Immature natural killer cell (primary cell): ENCODE measurements around the gene AKAP13. TPM values are rescaled to one million over a fixed set of nuclear protein-coding genes. Genes with fewer than 3 reads are reported as not detected.

Experiments
- DNase-seq, 3 donors: peaks; one replicate each; pipeline ENCODE4 v3.0.0; 2022; ENCODE audit warnings: mixed read lengths in 1 of 3
- H3K27ac Mint-ChIP-seq, 6 donors: one replicate each; pipeline ENCODE4 v1.8.0; 2020; ENCODE audit warnings: mixed read lengths in 6 of 6, mild to moderate bottlenecking in 5 of 6, inconsistent platforms in 4 of 6, moderate library complexity in 3 of 6
- H3K27me3 Mint-ChIP-seq, 3 donors: one replicate each; pipeline ENCODE4 v1.8.0; 2020 to 2021; ENCODE audit warnings: low read depth in 3 of 3, mild to moderate bottlenecking in 3 of 3, mixed read lengths in 3 of 3, moderate library complexity in 3 of 3, inconsistent platforms in 1 of 3
- H3K36me3 Mint-ChIP-seq, 3 donors: one replicate each; pipeline ENCODE4 v1.8.0; 2020; ENCODE audit warnings: mixed read lengths in 3 of 3, inconsistent platforms in 2 of 3, mild to moderate bottlenecking in 2 of 3
- H3K4me1 Mint-ChIP-seq, 2 donors: one replicate each; pipeline ENCODE4 v1.8.0; 2020; ENCODE audit warnings: inconsistent platforms in 2 of 2, mild to moderate bottlenecking in 2 of 2, mixed read lengths in 2 of 2, moderate library complexity in 1 of 2
- H3K4me3 Mint-ChIP-seq, 5 donors: one replicate each; pipeline ENCODE4 v1.8.0; 2020; ENCODE audit warnings: mild to moderate bottlenecking in 5 of 5, mixed read lengths in 5 of 5, inconsistent platforms in 3 of 5, moderate library complexity in 3 of 5
- H3K9me3 Mint-ChIP-seq, 6 donors: one replicate each; pipeline ENCODE4 v1.8.0; 2020; ENCODE audit warnings: mild to moderate bottlenecking in 6 of 6, mixed read lengths in 6 of 6, inconsistent platforms in 4 of 6, moderate library complexity in 3 of 6
- polyA plus RNA-seq, 3 donors: library from polyadenylated mRNA; unstranded; fragments of 300-500 nt; fragmentation: Illumina TruSeq; gene quantifications; one replicate each; pipeline ENCODE4 v1.2.3, GENCODE V29; 2021

The AKAP13 gene
- polyA plus RNA-seq, 3 donors from 2014 or later, result 104 to 327 (median 112) TPM

DNA sequence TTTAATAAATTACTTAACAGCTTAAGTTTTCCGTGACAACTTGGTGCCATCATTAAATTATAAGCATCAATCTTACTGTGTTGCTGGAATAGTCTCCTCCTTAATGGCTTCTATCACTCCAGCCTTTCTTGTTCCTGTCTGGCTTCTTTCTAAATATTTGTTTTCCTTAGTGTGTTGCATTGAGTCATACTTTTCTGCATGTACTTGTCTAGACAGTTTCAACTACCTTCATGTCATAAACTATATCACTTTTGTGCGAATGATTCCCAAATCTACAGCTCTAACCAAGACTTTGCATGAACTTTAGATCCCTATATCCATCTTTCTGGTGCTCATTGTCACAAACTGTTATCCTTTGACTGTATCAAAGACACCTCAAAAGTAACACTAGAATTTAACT is 78.4 kb downstream of the AKAP13 start:
- Mint-ChIP-seq H3K9me3 (no peaks in the 10 kb centered on the region), H3K36me3 (no peaks in the 10 kb centered on the region), H3K27me3 (no peaks in the 10 kb centered on the region), H3K4me1 (peaks cover 6 to 42% of the 10 kb centered on the region in 2 donors), H3K4me3 (no peak overlapping the region), H3K27ac (no peak overlapping the region)
- no peak for DNase-seq

DNA sequence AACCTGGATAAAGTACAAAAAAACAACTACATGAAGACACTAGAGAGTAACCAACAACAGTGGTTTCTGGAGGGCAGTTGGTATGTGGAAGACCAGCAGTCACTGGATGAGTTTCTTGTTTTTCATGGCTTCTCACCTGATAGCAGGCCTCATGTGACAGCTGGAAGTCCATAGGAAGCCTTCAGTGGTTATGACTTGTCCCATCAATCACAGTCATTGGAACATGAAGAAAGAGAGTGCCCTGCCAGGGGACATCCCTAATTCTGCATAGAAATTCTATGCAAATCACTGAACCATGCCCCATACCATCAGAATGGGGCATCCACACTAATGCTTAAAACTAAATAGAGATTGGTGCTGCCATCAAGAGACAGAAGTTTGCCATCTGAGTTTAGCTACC is 81.6 kb downstream of the AKAP13 start:
- H3K4me3 Mint-ChIP-seq, result no peak overlapping the region
- H3K27ac Mint-ChIP-seq, result no peak overlapping the region
- H3K9me3 Mint-ChIP-seq, result no peaks in the 10 kb centered on the region
- H3K27me3 Mint-ChIP-seq, result peaks cover 0 to 2% (median 0%) of the 10 kb centered on the region in 3 donors
- DNase-seq, result no peak
- peaks cover 4 to 24% of the 10 kb centered on the region in 2 donors for H3K4me1 Mint-ChIP-seq
- no peaks in the 10 kb centered on the region for H3K36me3 Mint-ChIP-seq

- Mint-ChIP-seq H3K36me3 (no peaks in the 10 kb centered on the region), H3K9me3 (no peaks in the 10 kb centered on the region), H3K4me3 (no peak overlapping the region), H3K27ac (no peak overlapping the region), H3K27me3 (peaks cover 0 to 2% (median 0%) of the 10 kb centered on the region in 3 donors), H3K4me1 (peaks cover 4 to 30% of the 10 kb centered on the region in 2 donors)
- DNase-seq, result no peak
Observed at GRCh38 chr15:85463276-85463892, 83.0 kb downstream of the AKAP13 start.

GRCh38 chr15:85463976-85464375 is 83.6 kb downstream of the AKAP13 start:
- H3K4me3 Mint-ChIP-seq, result no peak overlapping the region
- no peak for DNase-seq
- H3K9me3 Mint-ChIP-seq, result no peaks in the 10 kb centered on the region
- no peaks in the 10 kb centered on the region for H3K36me3 Mint-ChIP-seq
- H3K27ac Mint-ChIP-seq, result no peak overlapping the region
- peaks cover 4 to 30% of the 10 kb centered on the region in 2 donors for H3K4me1 Mint-ChIP-seq
- peaks cover 0 to 2% (median 0%) of the 10 kb centered on the region in 3 donors for H3K27me3 Mint-ChIP-seq

DNA sequence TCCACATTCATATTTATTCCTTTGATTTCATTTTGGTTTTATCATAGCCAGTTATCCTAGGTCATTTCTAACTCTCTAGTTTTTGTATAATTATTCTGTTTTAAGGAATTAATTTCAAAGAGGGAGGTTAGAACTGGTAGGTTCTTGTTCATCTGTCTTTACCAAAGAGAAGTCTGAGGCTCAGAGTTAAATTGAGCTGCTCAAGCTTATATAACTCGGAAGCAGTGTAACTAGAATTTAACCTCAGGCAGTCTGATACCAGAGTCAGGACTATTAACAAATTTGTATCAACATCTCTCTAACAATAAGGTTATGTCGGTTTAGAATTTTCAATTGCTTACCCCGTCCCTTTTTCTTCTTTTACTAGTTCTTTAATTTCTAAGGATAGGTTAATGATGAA is 84.1 kb downstream of the AKAP13 start:
- peaks cover 0 to 2% (median 0%) of the 10 kb centered on the region in 3 donors for H3K27me3 Mint-ChIP-seq
- no peaks in the 10 kb centered on the region for H3K9me3 Mint-ChIP-seq
- no peak overlapping the region for H3K4me3 Mint-ChIP-seq
- H3K36me3 Mint-ChIP-seq, result no peaks in the 10 kb centered on the region
- peaks cover 4 to 30% of the 10 kb centered on the region in 2 donors for H3K4me1 Mint-ChIP-seq
- H3K27ac Mint-ChIP-seq, result no peak overlapping the region
- no peak for DNase-seq

DNA sequence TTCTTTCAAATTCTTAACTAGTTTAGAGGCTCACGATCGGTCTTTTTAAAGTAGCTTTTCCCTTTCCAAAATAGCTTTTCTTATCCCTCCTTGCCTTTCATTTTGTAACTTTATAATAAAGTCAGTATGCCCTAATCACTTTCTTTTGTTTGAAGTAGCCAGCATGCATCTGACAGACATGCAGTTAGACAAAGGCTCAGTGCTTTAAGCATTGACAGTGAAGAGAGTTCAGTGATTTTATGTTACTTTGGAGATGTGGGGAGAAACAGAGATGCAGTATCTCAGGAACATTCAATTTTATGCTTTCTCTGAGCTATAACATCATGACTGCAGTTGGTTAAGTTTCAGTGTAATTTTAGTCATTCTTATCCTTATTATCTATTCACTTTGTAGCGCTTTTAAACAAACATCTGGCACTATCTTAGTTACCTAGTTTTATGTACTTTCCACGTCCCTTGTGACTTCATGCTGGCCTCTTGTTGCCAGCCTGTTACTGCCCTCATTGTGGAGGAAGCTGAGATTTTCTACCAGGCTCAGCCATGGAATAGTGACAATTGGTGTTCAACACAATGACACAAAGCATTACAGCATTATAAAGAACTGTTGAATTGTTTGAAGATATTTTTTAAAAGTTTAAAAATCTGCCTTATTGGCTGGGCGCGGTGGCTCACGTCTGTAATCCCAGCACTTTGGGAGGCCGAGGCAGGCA is 90.3 kb downstream of the AKAP13 start:
- H3K36me3 Mint-ChIP-seq, result no peaks in the 10 kb centered on the region
- no peaks in the 10 kb centered on the region for H3K9me3 Mint-ChIP-seq
- no peak overlapping the region for H3K4me3 Mint-ChIP-seq
- no peaks in the 10 kb centered on the region for H3K27me3 Mint-ChIP-seq
- H3K27ac Mint-ChIP-seq, result no peak overlapping the region
- H3K4me1 Mint-ChIP-seq, result peaks cover 16 to 24% of the 10 kb centered on the region in 2 donors
- no peak for DNase-seq

- Mint-ChIP-seq H3K27ac (no peak overlapping the region), H3K4me3 (no peak overlapping the region), H3K36me3 (no peaks in the 10 kb centered on the region), H3K27me3 (no peaks in the 10 kb centered on the region), H3K9me3 (no peaks in the 10 kb centered on the region), H3K4me1 (peaks cover 27 to 38% of the 10 kb centered on the region in 2 donors)
- no peak for DNase-seq
Observed at GRCh38 chr15:85472349-85472748, 91.9 kb downstream of the AKAP13 start.

GRCh38 chr15:85473455-85473854 is 93.1 kb downstream of the AKAP13 start:
- peaks cover 0 to 2% (median 0%) of the 10 kb centered on the region in 3 donors for H3K27me3 Mint-ChIP-seq
- no peak overlapping the region for H3K4me3 Mint-ChIP-seq

DNA sequence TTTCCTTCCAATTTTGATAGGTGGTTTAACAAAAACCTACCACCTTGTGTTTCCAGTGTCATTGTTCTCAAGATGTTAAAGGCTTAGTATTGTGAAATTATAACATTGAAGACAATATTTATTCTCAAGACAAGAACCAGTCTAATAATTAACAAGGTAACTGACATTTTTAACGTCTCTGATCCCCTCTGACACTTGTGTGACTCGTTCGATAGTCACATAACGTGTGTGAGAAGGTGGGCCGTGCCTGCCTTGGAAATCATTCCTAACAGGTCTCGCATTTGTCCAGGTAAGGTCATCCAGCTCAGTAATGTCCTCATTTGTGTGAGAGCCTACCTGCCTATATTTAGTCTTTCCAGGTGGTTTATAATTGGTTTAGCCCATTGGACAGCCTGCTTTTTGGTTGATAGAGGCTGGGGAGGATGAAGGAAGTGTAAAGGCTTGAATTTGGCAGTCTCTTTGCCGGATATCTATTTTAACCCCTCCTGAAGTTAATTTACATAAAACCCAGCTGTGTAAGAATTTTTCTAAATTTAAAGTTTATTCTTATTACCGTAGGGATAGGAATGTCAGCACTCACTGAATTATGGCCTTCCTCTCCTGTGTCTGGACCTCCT is 94.4 kb downstream of the AKAP13 start:
- peak overlapping the region in 1 of 6 donors; percentile 12 for H3K27ac Mint-ChIP-seq
- no peaks in the 10 kb centered on the region for H3K9me3 Mint-ChIP-seq
- DNase-seq, result no peak
- no peak overlapping the region for H3K4me3 Mint-ChIP-seq
- H3K36me3 Mint-ChIP-seq, result no peaks in the 10 kb centered on the region
- H3K4me1 Mint-ChIP-seq, result peaks cover 30 to 41% of the 10 kb centered on the region in 2 donors
- peaks cover 0 to 2% (median 0%) of the 10 kb centered on the region in 3 donors for H3K27me3 Mint-ChIP-seq

More at GRCh38 chr15:85473455-85473854, 93.1 kb downstream of the AKAP13 start:
- Mint-ChIP-seq H3K4me1 (peaks cover 32 to 41% of the 10 kb centered on the region in 2 donors), H3K9me3 (no peaks in the 10 kb centered on the region), H3K27ac (peak overlapping the region in 2 of 6 donors; percentile 16 to 17), H3K36me3 (no peaks in the 10 kb centered on the region)
- DNase-seq, result no peak

DNA sequence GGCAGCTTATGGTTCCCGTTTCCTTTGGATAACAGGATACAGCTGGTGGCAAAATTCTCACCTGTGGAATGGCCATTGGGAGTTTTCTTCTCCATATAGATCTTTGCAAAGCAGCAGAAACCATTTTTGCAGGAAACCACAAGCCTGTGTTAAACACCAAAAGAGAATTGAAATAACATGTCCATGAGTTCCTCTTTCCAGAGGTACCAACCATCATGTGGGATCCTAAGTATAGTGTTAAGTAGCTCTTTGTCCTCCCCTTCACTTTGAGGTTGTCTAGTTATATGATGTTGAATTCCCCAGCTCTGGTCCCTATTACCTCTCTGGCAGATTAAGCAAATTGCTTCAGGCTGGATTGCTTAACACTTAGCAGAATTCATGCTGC is 94.9 kb downstream of the AKAP13 start:
- H3K36me3 Mint-ChIP-seq, result no peaks in the 10 kb centered on the region
- H3K27me3 Mint-ChIP-seq, result peaks cover 0 to 2% (median under 1%) of the 10 kb centered on the region in 3 donors
- peak overlapping the region in 1 of 6 donors; percentile 12 for H3K27ac Mint-ChIP-seq
- H3K9me3 Mint-ChIP-seq, result no peaks in the 10 kb centered on the region
- peaks cover 30 to 41% of the 10 kb centered on the region in 2 donors for H3K4me1 Mint-ChIP-seq
- H3K4me3 Mint-ChIP-seq, result no peak overlapping the region
- DNase-seq, result no peak

- DNase-seq, result no peak
- Mint-ChIP-seq H3K27me3 (peaks cover 0 to 2% (median 2%) of the 10 kb centered on the region in 3 donors), H3K36me3 (no peaks in the 10 kb centered on the region), H3K27ac (peak overlapping the region in 1 of 6 donors; percentile 12), H3K4me1 (peaks cover 30 to 41% of the 10 kb centered on the region in 2 donors), H3K4me3 (no peak overlapping the region), H3K9me3 (no peaks in the 10 kb centered on the region)
Observed at GRCh38 chr15:85475711-85476110, 95.3 kb downstream of the AKAP13 start.

DNA sequence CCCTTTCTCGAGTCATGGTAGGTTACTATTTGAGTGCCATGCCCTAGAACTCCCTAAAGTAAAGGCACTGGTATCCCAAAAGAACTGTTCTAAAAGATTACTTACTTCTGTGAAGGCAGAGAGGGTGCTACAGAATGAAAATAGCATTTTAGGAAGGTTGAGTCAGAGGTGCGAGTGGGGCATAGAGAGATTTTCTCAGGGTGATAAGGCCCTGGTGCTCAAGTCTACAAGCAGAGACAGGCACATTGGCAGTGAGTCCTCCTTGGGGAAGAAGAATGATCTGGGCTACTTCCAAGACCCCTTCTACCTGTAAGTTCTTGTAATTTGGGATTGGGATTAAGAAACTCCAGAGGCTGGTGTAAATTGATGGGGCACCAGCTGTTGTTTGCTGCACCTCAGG is 96.7 kb downstream of the AKAP13 start:
- Mint-ChIP-seq H3K4me3 (no peak overlapping the region), H3K27me3 (peaks cover 0 to 2% (median 2%) of the 10 kb centered on the region in 3 donors), H3K4me1 (peaks cover 40 to 55% of the 10 kb centered on the region in 2 donors), H3K27ac (no peak overlapping the region), H3K9me3 (no peaks in the 10 kb centered on the region), H3K36me3 (no peaks in the 10 kb centered on the region)
- DNase-seq, result no peak

- Mint-ChIP-seq H3K36me3 (no peaks in the 10 kb centered on the region), H3K9me3 (no peaks in the 10 kb centered on the region), H3K4me3 (no peak overlapping the region), H3K27ac (peak overlapping the region in 2 of 6 donors; percentile 33 to 56), H3K27me3 (peaks cover 0 to 4% (median 2%) of the 10 kb centered on the region in 3 donors), H3K4me1 (peaks cover 42 to 59% of the 10 kb centered on the region in 2 donors)
- no peak for DNase-seq
Observed at GRCh38 chr15:85477730-85478129, 97.3 kb downstream of the AKAP13 start.

DNA sequence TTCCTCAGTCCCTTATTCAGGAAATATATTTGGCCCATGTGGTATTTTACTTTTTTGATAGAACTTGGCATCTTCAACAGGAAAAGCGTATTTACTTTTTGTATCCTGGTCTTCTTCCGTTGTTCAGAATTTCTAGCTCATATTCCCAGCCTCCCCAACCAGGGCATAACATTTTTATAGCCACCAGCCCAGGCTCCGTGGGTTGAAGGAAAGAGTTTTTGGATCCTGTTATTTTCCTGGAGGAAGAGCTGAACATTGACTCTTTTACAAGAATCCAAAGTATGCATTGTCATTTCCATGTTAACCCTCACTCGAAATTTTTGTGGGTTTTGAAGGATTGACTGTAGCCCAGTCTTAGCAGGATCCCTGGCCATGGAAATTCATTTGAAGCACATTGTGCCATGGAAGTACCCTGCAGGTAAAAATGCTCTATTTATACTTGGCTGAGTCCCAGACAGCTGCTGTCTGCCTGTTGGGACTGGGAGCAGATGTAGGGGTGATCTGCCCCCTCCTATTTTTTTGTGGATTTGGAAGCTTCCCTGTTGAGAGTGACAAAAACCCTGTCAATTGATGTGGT is 98.8 kb downstream of the AKAP13 start:
- no peaks in the 10 kb centered on the region for H3K9me3 Mint-ChIP-seq
- H3K27me3 Mint-ChIP-seq, result peaks cover 0 to 4% (median 2%) of the 10 kb centered on the region in 3 donors
- no peak overlapping the region for H3K27ac Mint-ChIP-seq
- H3K4me1 Mint-ChIP-seq, result peaks cover 39 to 54% of the 10 kb centered on the region in 2 donors
- DNase-seq, result no peak
- H3K4me3 Mint-ChIP-seq, result no peak overlapping the region
- H3K36me3 Mint-ChIP-seq, result no peaks in the 10 kb centered on the region
